ENCODE data around the gene SETD5. TPM values are rescaled to one million over a fixed set of nuclear protein-coding genes. Genes with fewer than 3 reads are reported as not detected.

Gene SETD5
- total RNA-seq, 1 donor from 2014 or later, result 58.4 TPM

DNA sequence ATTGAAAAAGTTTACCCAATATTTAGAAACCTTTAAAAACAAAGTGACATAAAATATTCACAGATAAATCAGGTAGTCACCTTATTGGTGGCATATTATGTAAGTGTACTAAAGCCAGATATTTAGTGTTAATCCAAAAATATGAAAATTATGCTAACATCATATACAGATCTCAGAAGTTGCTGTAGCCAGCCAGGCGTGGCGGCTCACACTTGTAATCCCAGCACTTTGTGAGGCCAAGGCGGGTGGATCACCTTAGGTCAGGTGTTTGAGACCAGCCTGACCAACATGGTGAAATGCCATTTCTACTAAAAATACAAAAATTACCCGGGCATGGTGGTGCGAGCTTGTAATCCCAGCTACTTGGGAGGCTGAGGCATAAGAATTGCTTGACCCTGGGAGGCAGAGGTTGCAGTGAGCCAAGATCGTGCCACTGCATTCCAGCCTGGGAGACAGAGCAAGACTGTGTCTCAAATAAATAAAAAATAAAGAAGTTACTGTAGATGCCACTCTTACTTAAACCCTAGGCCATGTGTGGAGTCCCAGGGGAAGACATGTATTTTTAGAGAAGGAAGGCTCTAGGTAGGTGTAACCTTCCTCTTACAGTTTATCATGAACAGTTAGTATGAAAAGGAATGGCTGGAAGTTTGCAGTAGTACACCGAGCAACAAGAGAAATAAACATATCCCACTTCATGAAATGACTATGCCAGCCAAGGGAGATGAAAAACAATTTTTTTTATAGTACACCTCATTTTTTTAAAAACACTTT, 9.6 kb downstream of the SETD5 start:
- DNase-seq (ENCODE audit: low spot score), result no peak
- no peak for ATAC-seq

DNA sequence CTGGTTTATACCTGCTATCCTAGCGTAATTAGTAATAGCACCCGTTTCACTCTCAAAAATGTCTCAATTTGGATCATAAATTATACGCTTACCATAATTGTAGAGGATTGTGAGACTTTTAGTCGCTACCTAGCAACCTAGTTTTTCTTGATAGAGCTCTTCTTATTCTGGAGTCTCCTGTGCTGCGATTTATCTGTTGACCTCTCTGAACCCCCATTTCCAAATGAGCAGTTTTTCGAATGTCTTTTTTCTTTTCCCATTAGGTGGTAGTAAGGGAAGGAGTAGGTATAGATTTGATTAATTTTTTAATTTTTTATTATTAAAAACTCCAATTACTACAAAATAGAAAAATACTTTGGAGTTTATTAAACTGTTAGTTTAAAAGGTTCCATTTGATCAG, 10.6 kb downstream of the SETD5 start:
- DNase-seq (ENCODE audit: low spot score) (no peak), ATAC-seq (no peak)

DNA sequence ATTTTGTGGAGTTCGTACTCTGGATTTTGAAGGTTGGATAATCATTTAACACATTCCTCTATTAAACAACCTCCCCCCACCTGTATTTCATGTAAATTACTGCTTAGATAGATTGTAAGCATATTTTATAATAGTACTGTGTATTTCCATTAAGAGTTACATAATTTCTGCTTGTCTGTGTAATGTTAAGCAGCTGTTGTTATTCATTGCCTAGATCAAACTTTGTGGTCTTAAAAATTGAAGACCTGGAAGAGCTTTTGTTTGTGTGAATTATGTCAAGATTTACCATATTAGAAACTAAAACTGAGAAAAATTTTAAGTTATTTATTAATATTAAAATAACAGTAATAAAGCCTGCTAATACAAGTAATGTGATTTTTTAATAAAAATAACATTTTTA, 11.1 kb downstream of the SETD5 start:
- DNase-seq (ENCODE audit: low spot score), result no peak

DNA sequence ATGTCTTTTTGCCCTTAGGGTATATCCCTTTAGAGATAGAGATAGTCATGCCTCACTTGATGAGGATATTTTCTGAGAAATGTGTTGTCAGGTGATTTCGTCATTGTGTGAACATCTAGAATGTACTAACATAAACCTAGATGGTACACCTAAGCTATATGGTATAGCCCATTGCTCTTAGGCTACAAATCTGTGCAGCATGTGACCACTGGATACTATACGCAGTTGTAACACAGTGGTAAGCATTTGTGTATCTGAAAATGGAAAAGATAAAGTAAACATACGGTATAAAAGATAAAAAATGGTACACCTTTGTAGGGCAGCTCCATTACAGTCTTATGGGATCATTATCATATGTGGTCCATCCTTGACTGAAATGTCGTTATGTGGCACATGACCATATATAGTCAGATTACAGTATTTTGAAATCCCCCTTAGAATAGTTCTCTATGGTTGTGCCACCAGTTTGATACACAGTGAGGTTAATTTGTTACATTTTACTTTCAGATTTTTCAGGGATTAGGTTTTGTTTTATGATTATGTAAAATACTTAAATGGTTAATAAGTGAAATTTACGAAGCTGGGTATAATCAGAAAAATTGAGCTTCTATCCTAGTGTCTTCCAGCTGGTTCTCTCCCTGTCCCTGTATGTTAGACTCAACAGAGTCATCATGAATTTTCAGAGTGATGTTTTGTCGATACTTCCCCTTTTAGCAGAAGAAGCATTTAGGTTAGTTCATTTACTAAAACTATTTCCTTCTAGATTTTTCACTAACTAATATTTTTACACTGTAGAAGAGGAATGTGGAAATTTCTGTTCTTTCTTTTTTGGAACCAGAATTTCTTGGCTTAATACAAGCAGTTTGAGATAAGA, 12.8 kb downstream of the SETD5 start:
- ATAC-seq, result no peak
- no peak for DNase-seq (ENCODE audit: low spot score)

More for the DNA sequence above, 11.1 kb downstream of the SETD5 start:
- no peak for ATAC-seq

DNA sequence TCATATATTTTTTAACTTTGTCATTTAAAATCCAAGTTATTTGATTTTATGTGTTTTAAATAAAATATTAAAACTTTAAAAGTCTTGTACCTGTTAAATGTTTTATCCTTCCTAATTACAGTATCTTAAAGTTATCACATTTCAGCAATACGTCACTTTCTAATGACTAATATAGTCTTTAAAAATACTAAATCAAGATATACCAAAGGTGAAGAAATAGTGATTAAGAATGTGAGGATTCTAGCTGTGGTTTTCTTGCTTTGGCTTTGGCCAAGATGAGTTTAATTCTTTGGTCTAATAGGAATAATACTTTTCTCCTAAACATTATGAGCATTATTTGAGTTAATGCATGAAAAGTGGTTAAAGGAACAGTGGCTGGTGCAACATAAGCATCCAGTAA, 13.9 kb downstream of the SETD5 start:
- no peak for ATAC-seq
- DNase-seq (ENCODE audit: low spot score), result no peak

DNA sequence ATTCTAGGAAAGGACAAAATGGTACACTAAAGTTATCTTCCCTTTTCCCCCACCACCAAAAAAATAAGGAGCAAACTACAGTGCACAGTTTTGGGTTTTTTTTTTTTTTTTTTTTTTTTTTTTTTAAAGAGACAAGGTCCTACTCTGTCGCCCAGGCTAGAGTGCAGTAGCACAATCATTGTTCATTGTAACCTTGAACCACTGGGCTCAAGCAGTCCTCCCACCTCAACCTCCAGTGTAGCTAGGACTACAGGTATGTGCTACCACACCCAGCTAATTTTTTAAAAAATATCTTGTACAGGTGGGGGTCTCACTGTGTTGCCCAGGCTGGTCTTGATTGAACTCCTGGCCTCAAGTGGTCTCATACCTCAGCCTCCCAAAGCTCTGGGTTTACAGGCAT, 14.9 kb downstream of the SETD5 start:
- DNase-seq (ENCODE audit: low spot score) (no peak), ATAC-seq (no peak)

DNA sequence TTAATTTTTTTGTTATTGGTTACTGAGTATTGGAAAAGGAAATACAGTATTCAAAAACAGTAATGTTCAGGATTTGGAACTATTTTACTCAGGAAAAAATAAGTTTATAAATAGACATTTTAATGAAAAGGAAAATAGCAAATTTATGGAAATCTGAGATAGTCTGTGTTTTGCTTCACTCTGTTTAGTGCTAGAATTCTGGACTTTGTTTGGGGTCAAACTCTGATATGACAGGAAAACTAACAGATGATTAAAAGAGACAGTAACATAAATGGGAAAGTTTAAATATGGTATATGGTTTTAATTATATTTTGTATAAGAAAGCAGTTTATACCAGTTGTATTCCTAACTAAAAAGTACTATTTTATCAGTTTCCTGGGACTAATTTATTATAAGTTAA, 17.4 kb downstream of the SETD5 start:
- ATAC-seq, result peak; percentile 61
- DNase-seq (ENCODE audit: low spot score), result no peak

DNA sequence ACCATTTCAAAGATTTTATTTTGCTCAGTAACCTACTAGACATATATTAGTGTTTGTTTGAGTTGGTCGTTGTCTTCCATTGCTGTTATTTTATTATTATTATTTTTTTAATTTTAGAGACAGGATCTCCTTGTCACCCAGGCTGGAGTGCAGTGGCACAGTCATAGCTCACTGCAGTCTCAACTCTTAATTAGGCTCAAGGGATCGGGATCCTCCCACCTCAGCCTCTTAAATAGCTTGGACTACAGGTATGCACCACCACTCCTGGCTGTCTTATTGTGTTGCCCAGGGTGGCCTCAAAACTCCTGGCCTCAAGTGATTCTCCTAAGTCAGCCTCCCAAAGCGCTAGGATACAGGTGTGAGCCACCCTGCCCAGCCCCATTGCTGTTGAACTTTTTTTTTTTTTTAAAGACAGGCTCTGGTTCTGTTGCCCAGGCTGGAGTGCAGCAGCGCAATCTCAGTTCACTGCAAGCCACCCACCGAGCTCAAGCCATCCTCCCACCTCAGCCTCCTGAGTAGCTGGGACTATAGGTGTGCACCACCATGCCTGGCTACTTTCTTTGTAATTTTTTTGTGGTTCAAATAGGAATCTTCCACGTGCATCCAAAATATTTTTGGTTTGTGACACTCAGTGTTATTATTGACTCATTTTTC, 18.2 kb downstream of the SETD5 start:
- DNase-seq (ENCODE audit: low spot score) (no peak), ATAC-seq (peak; percentile 21)

DNA sequence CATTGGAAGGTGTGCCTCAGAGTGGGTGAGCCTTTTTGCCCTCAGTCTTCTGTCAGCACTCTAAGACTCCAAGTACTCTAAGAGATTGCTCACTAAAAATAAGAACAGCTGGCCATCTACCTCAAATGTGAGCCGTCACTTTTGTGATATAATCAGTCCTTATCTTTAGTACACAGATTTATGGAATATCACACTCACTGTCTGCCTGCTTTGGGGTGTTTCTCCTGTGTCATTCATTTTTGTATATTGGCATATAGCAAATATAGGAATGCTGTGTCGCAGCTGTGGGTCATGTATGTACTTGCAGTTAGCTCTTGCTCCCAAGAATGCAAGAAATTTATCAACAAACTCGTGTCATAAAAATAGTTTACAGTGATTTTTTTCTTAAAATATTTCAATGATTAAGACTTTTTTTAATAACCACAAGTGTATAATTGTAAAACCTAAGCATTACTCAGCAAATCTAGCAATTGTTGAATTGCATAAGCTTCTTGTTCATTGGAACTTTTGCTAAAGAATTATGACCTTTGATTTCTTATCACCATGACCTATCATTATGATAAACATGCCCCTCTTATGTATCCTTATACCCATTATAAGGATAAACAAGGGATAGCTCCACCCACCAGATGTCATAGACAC, 18.8 kb downstream of the SETD5 start:
- DNase-seq (ENCODE audit: low spot score), result no peak
- peak; percentile 69 for ATAC-seq

DNA sequence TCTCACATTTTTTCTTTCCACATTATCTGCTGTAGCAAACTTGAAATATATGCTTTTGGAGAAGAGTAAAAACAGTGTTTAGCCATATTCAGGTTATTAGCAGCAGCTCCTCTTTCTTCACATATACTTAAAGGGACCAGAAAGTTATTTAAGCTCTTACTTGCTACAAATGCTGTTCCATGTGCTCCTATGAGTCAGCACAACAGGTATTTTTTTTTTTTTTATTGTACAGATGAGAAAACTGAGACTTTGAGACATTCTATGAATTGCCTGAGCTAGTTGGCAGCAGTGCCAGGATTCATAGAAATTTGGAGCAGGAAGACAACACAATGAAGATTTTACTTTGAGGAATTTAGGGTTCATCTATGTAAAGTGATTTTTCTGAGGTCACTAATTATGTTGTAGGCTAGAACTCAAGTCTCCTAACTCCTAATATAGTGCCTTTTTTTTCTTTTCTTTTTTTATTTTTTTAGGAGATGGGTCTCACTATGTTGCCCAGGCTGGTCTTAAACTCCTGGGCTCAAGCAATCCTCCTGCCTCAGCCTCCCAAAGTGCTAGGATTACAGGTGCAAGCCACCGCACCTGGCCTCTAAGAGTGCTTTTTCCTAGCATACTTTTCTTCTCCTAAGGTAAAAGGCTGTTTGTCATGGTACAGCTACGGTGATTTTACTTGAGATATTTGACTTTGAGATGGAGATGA, 23.6 kb downstream of the SETD5 start:
- ATAC-seq (no peak), DNase-seq (ENCODE audit: low spot score) (no peak)

DNA sequence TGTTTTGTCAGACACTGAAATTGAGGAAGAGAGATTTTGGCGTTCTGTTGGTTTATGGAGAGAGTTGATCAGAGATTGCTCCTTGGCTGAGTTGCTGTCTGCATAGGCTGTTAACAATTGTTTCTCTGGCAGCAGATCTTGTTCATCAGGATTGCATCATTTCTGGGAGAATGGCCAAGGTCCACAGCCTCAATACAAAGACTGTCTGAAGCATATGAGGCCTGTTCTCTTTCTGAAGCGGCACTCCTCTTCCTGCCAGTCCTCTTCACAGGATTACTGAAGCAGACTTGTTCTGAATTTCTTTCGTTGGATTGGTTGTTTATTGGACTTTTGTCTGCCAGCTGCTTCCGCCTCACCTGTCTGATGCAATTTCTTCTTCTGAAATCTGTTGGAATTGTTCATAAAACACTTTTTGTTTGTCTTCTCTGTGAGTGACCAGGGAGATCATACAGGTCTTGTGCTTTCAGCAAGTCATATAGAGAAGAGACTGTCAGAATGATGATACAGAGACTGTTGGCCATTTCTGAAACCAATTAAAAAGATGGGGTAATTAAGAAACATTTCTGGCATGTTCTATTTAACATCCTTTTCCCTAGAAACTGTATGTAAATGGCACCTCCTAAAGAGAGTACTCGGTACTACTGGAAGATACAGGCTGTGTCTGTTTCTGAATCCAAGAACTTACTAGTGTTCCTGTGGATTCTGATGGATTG, 25.5 kb downstream of the SETD5 start:
- peak; percentile 93 for ATAC-seq
- DNase-seq (ENCODE audit: low spot score), result peak; percentile 90

DNA sequence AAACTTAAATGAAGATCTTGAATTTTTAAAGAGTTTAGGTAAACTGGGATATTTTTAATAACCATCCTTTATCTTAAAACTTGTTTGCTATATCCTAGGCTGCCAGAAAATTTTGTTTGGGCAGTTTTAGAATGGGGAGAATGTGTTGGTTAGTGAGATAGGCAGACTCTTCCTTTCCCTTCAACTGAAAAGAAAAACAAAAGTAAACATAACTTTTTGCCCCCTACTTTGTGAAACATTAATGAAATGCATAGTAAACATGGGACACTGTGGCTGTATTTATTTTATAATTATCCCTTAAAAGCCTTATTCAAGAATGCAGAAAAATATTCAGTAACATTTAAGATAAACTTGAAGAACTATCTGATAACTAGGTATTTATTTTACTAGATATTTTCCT, 31.0 kb downstream of the SETD5 start:
- peak; percentile 54 for ATAC-seq
- DNase-seq (ENCODE audit: low spot score), result no peak

DNA sequence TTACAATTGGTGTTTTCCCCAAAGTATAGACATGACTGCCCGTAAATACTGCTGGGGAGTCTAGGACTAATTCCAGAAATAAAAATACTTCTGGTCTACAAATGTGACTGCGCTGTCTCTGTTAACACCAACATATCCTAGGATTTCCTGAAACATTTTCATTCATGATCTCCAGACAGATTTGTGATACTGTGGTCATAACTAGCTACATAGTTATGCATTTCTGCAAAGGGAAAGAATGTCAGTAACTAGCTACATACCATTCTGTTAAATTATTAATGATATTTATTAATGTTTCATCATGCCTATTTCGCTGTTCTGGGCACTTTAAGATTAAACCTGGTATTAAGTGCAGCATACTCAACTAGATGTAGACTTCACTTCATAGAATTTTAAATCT, 33.3 kb downstream of the SETD5 start:
- ATAC-seq (no peak), DNase-seq (ENCODE audit: low spot score) (no peak)

DNA sequence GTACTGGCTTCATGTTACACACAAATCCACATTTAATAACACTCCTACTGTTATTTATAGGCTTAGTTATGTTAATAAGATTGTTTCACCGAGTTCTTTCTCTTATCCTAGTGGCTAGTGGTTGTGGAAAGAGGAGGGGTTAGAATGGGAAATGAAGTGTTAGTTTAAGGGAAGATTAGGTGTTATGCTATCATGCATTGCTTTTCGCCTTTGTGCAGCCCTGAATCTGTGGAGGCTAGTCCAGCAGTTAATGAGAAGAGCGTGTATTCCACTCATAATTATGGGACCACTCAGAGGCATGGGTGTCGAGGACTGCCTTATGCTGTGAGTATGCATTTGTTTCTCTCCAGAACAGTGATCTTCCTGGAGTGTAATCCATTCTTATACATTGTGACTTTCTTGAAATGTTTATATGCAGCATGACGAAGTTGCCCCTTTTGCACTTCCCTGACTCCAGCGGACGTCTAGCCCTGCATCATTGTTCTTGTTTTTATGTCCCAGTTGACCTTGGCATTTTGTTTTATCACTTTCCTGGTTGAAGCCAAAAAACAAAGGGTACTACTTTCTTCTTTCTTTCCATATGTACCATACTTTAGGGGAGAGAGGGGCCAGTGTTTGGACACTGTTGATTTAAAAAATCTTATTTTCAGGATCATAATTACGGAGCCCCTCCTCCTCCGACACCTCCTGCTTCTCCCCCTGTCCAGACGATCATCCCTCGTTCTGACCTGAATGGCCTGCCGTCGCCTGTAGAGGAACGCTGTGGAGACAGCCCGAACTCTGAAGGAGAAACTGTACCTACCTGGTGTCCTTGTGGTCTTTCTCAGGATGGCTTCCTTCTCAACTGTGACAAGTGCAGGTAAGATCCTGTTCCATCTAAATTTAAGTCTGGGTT, 36.5 kb downstream of the SETD5 start:
- ATAC-seq (no peak), DNase-seq (ENCODE audit: low spot score) (no peak)

DNA sequence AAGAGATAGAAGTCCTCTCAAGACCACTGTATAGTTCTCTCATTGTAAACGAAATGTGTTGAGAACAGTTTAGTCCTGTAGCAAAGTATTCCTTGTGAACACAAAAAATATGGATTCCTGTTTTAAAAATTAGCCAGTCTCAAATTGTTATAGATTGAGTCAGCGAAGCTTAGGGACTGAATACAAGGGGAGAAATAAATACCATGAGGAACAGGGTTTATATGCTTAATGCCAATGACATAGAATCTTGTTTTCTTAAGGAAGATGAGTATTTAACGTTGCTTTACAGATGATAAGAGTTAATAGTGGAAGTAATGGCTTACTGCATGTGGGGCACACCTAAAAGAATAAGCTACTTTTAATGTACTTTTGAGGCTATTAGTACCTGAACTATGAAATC, 37.9 kb downstream of the SETD5 start:
- no peak for DNase-seq (ENCODE audit: low spot score)
- ATAC-seq, result no peak

DNA sequence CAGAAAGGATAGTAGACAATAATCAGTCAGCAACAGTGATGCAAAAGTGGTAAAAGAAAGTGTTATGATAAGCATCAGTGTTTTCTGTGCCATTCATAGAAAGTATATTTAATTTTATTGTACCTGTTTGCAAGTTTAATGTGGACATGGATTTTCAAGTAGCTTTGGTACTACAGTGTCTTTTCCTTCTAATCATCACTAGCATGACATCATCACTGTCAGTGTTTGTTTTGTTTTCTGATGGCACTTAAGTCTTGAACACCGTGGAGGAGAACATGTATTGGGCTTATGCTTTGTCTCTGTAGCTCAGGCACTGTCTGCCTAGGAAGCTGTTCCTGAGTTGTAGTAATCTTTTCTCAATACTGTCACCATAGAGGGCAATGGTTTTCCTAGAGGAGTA, 41.9 kb downstream of the SETD5 start:
- DNase-seq (ENCODE audit: low spot score), result no peak
- no peak for ATAC-seq

DNA sequence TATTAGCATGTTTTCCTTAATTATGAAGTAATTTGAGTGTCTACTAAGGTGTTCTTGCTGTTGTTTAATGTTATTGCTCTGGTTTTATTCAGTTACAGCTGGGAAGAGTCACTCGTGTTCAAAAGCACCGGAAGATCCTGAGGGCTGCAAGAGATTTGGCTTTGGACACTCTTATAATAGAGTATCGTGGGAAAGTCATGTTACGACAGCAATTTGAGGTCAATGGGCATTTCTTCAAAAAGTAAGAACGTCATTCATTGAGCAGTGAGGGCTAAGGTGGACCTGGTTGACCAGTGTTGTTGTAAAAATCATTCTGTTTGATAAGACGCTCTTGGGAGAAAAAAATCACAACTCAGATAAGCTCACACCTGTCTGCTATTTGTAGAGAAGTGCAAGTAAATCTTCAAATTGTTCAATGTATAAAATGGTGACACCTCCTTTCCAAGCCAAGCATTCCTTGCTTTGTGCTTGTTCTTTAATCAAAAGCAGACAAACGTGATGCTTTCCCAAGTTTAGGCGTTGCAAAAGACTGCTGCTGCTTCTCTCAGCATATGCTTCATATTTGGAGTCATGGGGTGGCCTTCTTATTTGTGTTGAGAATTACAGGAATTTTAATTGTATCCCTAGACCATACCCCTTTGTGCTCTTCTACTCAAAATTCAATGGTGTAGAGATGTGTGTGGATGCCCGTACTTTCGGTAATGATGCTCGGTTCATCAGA, 44.2 kb downstream of the SETD5 start:
- ATAC-seq (no peak), DNase-seq (ENCODE audit: low spot score) (no peak)

DNA sequence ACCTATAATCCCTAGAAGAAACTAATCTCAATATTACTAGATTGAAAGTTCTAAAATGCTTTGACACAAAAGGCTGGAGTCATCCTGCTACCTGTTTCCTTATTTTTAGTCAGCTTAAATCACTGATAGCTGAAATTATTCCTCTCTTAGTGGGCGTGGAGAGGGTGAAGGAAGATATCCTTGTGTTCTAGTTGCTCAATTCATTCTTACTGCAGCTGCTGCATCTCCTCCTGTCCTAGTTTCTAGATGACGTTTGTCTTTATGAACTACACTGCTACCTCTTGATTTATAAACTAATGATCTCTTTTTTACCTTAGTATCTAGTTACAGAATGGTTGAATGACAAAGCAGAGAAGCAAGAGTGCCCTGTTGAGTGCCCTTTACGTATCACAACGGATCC, 50.7 kb downstream of the SETD5 start:
- DNase-seq (ENCODE audit: low spot score) (no peak), ATAC-seq (no peak)
